ENCODE results near the gene ATP1A1.

Gene ATP1A1

DNA sequence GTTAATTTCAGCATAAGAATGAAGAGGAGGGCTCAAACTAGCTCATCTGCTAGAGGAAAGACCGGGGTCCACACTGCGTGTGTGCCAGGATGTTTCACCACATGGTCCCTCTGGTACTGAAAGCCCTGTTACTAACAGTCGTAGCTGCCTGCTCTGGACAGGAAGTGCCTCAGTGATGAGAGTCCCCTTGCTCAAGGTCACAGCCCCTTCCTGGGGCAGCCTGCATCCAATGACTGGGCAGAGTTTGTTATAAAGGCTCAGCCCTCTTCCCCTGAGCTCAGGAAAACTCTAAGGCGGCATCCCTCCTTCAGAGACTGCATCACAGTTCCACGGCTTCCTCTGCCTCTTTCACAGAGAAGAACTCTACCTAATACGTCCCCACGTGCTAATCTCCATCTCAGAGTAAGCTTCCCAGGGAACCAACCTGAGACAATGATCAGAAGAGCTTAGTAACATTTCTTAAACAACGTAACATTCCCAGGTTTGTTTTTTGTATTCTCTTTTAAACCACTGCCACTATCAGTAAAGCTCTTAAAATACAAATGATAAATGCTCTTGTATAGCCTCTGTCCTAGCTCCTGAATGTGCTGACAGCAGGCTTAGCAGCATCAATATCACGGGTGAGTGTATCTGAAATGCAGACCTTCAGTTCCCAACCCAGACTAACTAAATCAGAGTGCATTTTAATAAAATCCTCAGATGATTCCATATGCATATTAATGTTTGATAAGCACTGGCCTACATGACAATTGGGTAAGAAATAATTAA lies 38.0 kb upstream of the ATP1A1 start:
- H3K9me3 Mint-ChIP-seq = no peaks in the 10 kb centered on the region
- peaks cover 5% of the 10 kb centered on the region for H3K27me3 Mint-ChIP-seq (ENCODE audit: low read depth)
- H3K36me3 Mint-ChIP-seq (ENCODE audit: low read depth) = no peaks in the 10 kb centered on the region
- no peak overlapping the region for H3K27ac Mint-ChIP-seq
- H3K4me3 Mint-ChIP-seq = no peak overlapping the region
- H3K4me1 Mint-ChIP-seq (ENCODE audit: low read depth) = peaks cover 4% of the 10 kb centered on the region

DNA sequence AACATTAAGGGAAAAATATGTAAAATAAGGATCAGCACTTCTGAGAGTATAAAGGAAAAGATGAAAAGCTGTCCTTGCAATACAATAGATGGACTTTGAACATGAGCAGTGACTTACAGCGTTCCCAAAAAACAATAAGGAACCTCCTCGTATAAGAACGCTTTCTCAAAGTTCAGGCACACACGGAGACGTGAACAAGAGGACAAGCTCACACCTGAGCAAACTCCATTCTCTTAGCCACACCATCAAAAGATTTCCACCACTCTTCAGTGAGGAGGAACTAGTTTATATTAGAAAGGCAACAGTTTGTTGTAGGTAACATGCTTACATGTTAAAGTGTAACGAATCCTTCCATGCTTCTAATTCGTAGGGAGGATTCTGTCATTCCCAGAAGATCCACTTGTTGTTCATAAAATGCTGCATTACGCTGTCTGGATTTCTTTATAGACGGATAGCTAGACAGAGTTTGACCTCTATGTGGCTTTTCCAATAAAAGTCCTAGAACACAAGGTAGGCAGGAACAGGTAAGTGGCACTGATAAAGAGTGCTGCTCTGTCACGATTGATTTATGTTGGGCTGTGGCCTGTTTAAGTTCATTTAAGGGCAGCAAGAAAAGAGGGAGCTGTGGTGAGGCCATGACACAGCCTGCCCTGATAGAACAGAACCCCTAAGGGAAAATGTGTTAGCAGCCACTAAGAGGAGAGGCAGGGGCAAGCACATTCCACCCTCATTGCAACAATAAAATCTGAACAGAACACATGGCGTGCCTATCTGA lies 37.0 kb upstream of the ATP1A1 start:
- Mint-ChIP-seq H3K9me3 (no peaks in the 10 kb centered on the region), H3K36me3 (ENCODE audit: low read depth) (no peaks in the 10 kb centered on the region), H3K4me1 (ENCODE audit: low read depth) (peaks cover 4% of the 10 kb centered on the region), H3K27ac (no peak overlapping the region), H3K4me3 (no peak overlapping the region), H3K27me3 (ENCODE audit: low read depth) (peaks cover 5% of the 10 kb centered on the region)

DNA sequence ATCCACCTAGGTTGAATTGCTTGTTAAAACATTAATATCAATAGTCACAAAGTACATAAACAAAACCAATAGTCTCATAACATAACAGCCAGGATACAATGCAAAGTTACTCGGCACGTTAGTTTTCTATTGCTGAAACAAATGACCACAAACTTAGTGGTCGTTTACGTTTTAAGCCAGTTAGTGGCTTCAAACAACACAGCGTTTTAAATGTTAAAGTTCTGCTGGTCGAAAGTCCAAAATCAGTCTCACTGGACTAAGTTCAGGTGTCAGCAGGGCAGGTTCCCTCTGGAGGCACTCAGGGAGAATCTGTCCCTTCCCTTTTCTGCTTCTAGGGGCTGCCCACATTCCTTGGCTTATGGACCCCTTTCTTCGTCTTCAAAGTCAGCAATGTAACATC lies 35.6 kb upstream of the ATP1A1 start:
- peaks cover 5% of the 10 kb centered on the region for H3K27me3 Mint-ChIP-seq (ENCODE audit: low read depth)
- H3K9me3 Mint-ChIP-seq = no peaks in the 10 kb centered on the region
- H3K27ac Mint-ChIP-seq = no peak overlapping the region
- no peaks in the 10 kb centered on the region for H3K36me3 Mint-ChIP-seq (ENCODE audit: low read depth)
- peaks cover 4% of the 10 kb centered on the region for H3K4me1 Mint-ChIP-seq (ENCODE audit: low read depth)
- no peak overlapping the region for H3K4me3 Mint-ChIP-seq

DNA sequence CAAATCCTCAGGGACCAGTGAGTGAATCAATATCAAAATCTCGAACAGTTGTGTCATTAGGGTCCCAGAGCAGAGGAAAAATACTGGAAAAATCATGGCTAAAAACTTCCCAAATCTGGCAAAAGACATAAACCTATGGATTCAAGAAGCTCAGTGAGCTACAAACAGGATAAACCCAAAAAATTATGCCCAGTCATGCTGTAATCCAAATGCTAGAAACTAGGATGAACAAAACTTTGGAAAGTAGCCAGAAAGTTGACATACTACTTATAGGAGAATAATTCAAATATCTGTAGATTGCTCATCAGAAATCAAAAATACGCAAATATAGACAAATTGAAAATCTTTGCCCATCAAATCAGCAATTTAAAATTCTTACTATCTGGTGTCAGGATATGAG lies 34.6 kb upstream of the ATP1A1 start:
- H3K4me1 Mint-ChIP-seq (ENCODE audit: low read depth) = peaks cover 2% of the 10 kb centered on the region
- no peaks in the 10 kb centered on the region for H3K36me3 Mint-ChIP-seq (ENCODE audit: low read depth)
- H3K4me3 Mint-ChIP-seq = no peak overlapping the region
- H3K9me3 Mint-ChIP-seq = no peaks in the 10 kb centered on the region
- H3K27ac Mint-ChIP-seq = no peak overlapping the region
- H3K27me3 Mint-ChIP-seq (ENCODE audit: low read depth) = peaks cover 5% of the 10 kb centered on the region

DNA sequence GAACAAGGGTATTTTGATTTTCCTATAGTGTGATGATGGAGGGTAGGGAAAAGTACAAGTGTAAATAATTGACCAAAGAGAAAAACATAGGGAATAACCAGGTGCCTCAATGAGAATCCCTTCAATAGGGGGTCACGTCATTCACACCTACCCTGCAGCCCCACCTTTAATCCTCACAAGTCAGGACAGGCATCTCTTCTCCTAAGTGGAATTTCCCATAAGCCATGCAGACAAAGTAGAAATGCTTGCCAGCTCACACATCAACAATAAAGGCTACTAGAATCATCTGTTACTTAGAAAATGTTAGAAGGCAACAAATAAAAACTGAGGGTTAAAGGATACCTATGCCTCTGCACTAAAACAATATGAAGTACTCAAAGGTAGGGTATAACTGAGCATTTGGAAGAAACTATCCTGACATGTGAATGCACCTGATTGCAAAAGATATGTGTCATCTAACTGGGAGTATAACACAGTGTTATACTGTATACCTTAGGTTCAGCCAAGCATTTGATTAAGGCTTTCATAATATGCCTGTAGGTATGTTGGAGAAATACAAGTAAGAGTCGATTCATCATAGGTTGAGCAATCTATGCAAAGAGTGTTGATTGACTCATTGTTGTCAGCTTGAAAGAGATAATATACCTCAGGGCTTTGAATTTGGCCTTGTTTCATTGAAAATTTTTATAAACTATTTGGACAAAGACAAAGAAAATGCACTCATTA lies 32.4 kb upstream of the ATP1A1 start:
- Mint-ChIP-seq H3K4me3 (no peak overlapping the region), H3K9me3 (no peaks in the 10 kb centered on the region), H3K27ac (no peak overlapping the region), H3K27me3 (ENCODE audit: low read depth) (peaks cover 5% of the 10 kb centered on the region), H3K4me1 (ENCODE audit: low read depth) (peaks cover 2% of the 10 kb centered on the region), H3K36me3 (ENCODE audit: low read depth) (no peaks in the 10 kb centered on the region)

DNA sequence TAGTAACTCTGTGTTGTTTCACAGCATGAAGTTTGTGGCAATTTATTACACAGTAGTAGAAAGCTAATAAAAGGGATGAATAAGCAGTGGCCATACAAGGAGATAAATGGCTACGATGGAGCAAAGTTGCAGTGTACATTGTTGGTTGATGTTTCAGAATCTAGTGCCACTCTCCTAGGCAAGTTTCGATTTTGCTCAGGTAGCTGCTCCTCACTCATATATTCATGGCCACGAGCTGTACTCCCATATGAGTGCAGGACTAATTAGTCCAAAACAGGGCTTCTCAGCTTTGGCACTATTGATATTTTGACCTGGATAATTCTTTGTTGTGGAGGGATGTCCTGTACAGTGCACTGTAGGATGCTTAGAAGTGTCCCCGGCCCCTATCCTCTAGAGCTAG lies 30.0 kb upstream of the ATP1A1 start:
- H3K9me3 Mint-ChIP-seq = no peaks in the 10 kb centered on the region
- H3K4me3 Mint-ChIP-seq = no peak overlapping the region
- peaks cover 6% of the 10 kb centered on the region for H3K4me1 Mint-ChIP-seq (ENCODE audit: low read depth)
- H3K36me3 Mint-ChIP-seq (ENCODE audit: low read depth) = no peaks in the 10 kb centered on the region
- no peak overlapping the region for H3K27ac Mint-ChIP-seq
- peaks cover under 1% of the 10 kb centered on the region for H3K27me3 Mint-ChIP-seq (ENCODE audit: low read depth)

DNA sequence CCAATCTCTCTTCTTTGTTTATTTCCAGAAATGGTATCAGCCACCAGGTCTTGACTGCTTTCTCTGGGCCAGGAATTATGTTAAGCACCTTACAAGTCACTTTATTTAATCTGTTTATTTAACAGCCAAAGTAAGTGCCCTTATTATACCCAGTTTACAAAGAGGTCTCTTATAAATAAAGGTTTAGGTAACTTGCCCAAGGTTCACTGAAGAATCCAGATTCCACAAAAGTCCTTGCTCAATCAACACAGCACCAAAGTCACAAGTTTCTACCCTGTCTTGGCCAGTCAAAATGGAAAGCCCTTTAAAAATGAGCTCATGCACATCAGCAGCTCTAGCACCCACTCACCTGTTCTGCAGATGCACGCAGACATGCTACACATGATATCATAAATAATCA lies 28.0 kb upstream of the ATP1A1 start:
- H3K27ac Mint-ChIP-seq = no peak overlapping the region
- no peaks in the 10 kb centered on the region for H3K9me3 Mint-ChIP-seq
- peaks cover 6% of the 10 kb centered on the region for H3K4me1 Mint-ChIP-seq (ENCODE audit: low read depth)

DNA sequence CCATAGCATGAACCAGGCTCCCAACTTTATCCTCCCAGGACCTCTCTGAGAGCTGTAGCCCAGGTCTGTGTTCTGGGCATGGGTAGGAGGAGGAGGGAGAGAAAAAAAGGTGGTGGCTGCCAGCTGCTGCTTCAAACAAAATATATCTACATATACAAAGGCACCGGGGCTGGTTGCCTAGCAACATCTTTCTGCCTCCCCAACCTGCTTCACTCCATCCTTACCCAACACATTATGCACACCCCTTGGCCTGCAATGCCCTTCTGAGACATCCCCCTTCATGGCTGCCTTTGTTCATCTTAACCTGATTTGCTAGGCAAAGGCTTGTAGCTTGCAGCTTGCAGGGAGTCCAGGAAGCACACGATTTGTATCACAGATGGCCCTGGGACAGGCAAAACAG lies 27.2 kb upstream of the ATP1A1 start:
- no peak overlapping the region for H3K27ac Mint-ChIP-seq
- H3K4me3 Mint-ChIP-seq = no peak overlapping the region
- peaks cover 6% of the 10 kb centered on the region for H3K4me1 Mint-ChIP-seq (ENCODE audit: low read depth)
- H3K27me3 Mint-ChIP-seq (ENCODE audit: low read depth) = no peaks in the 10 kb centered on the region
- H3K36me3 Mint-ChIP-seq (ENCODE audit: low read depth) = no peaks in the 10 kb centered on the region
- no peaks in the 10 kb centered on the region for H3K9me3 Mint-ChIP-seq

More for the DNA sequence above, 28.0 kb upstream of the ATP1A1 start:
- H3K4me3 Mint-ChIP-seq = no peak overlapping the region
- no peaks in the 10 kb centered on the region for H3K27me3 Mint-ChIP-seq (ENCODE audit: low read depth)
- no peaks in the 10 kb centered on the region for H3K36me3 Mint-ChIP-seq (ENCODE audit: low read depth)

DNA sequence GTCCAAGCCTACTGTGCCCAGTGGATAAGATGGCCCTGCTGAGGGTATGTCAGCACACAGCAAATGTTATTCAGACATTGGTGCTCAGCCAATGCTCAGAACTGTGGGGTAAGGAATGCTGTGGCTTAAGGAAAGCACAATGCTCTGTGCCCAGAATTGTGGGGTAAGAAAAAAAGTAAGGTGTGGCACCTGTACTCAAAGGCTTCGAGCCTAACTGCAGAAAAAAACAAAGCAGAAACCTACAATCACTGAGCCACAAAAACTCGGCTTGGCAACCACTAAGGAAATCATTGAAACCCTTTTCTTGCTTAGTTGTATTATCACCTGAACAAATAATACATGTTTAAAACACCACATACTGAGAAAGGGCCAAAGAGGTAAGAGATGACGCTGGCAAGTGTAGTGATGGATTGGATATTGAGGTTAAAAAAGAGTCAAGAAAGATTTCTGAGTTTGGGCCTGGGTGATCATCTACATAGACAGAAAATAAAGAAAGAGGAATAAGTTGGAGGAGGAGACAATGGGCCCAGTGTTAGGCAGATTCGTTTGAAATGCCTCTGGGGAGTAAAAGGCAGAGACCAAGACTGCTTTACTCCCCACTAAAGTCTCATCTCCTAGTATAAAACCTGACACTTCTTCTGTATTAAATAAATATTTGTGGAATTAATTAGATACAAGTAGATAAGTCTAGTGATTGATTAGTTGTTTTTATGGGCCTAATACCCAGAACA lies 25.9 kb upstream of the ATP1A1 start:
- Mint-ChIP-seq H3K4me3 (no peak overlapping the region), H3K36me3 (ENCODE audit: low read depth) (no peaks in the 10 kb centered on the region), H3K9me3 (no peaks in the 10 kb centered on the region), H3K27me3 (ENCODE audit: low read depth) (no peaks in the 10 kb centered on the region), H3K27ac (no peak overlapping the region), H3K4me1 (ENCODE audit: low read depth) (peaks cover 12% of the 10 kb centered on the region)

DNA sequence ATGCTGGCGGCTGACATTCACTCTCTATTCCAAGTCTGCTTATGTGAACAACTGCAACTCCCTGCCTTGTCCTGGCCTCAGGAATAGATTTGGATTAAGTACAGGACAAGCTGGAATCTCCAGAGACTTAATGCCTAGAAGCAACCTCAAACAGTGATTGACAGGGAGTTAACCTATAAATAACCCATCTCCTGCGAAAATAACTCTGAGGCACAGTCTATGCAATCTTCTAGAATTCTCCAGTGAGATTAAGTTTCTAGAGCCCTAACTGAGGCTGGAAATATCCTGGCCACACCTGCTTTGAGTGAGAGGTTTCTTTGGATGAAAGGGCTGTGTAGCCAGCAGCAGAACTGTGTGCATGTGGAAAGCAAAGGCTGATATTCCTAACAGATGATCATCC lies 25.3 kb upstream of the ATP1A1 start:
- no peaks in the 10 kb centered on the region for H3K9me3 Mint-ChIP-seq
- H3K36me3 Mint-ChIP-seq (ENCODE audit: low read depth) = no peaks in the 10 kb centered on the region
- H3K4me1 Mint-ChIP-seq (ENCODE audit: low read depth) = peaks cover 16% of the 10 kb centered on the region
- H3K4me3 Mint-ChIP-seq = no peak overlapping the region
- no peak overlapping the region for H3K27ac Mint-ChIP-seq
- no peaks in the 10 kb centered on the region for H3K27me3 Mint-ChIP-seq (ENCODE audit: low read depth)

DNA sequence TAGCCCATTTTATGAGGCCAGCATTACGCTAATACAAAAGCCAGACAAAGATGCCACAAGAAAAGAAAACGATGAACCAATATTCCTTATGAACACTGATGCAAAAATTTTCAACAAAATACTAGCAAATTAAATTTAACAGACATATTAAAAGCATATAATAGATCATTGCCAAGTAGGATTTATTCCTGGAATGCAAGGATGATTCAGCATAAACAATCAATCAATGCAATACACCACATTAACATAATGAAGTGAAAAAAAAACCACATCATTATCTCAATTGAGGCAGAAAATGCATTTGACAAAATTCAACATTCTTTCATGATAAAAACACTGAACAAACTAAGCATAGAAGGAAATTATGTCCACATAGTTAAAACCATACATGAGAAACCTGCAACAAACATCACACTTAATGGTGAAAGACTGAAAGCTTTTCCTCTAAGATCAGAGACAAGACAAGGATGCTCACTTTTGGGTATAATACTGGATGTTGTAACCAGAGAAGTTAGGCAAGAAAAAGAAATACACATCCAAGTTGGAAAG lies 22.9 kb upstream of the ATP1A1 start:
- H3K27ac Mint-ChIP-seq = no peak overlapping the region
- no peaks in the 10 kb centered on the region for H3K27me3 Mint-ChIP-seq (ENCODE audit: low read depth)
- no peaks in the 10 kb centered on the region for H3K9me3 Mint-ChIP-seq
- H3K4me3 Mint-ChIP-seq = no peak overlapping the region
- peaks cover 16% of the 10 kb centered on the region for H3K4me1 Mint-ChIP-seq (ENCODE audit: low read depth)
- no peaks in the 10 kb centered on the region for H3K36me3 Mint-ChIP-seq (ENCODE audit: low read depth)

DNA sequence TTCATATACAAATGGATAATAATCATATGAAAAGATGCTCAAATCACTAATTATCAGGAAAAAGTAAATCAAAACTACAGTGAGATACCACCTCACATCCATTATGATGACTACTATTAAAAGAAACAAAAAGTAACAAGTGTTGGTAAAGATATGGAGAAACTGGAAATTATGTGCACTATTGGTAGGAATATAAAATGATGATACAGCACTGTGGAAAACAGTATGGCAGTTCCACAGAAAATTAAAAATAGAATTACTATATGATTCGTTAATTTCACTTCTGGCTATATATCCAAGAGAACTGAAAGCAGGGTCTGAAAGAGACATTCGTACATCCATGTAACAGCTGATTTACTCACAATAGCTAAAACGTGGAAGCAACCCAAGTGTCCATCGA lies 21.1 kb upstream of the ATP1A1 start:
- Mint-ChIP-seq H3K27me3 (ENCODE audit: low read depth) (peaks cover 4% of the 10 kb centered on the region), H3K9me3 (no peaks in the 10 kb centered on the region), H3K4me1 (ENCODE audit: low read depth) (peaks cover 16% of the 10 kb centered on the region), H3K4me3 (no peak overlapping the region), H3K27ac (no peak overlapping the region), H3K36me3 (ENCODE audit: low read depth) (no peaks in the 10 kb centered on the region)

DNA sequence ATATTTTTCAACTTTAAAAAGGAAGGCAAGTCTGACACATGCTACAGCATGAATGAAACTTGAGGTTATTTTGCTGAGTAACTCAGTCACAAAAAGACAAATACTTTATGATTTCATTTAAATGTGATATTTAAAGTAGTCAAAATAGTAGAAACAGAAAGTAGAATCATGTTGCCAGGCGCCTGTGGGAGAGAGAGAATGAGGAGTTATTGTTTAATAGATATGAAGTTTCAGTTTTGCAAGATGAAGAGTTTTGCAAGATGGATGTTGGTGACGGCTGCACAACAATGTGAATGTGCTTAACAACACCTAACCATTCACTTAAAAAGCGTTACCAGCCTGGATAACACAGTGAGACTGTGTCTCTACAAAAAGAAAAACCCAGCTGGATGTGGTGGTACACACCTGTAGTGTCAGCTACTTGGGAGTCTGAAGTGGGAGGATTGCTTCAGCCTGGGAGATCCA lies 20.7 kb upstream of the ATP1A1 start:
- Mint-ChIP-seq H3K4me1 (ENCODE audit: low read depth) (peaks cover 12% of the 10 kb centered on the region), H3K27me3 (ENCODE audit: low read depth) (peaks cover 8% of the 10 kb centered on the region), H3K36me3 (ENCODE audit: low read depth) (no peaks in the 10 kb centered on the region), H3K9me3 (no peaks in the 10 kb centered on the region), H3K4me3 (no peak overlapping the region), H3K27ac (no peak overlapping the region)

DNA sequence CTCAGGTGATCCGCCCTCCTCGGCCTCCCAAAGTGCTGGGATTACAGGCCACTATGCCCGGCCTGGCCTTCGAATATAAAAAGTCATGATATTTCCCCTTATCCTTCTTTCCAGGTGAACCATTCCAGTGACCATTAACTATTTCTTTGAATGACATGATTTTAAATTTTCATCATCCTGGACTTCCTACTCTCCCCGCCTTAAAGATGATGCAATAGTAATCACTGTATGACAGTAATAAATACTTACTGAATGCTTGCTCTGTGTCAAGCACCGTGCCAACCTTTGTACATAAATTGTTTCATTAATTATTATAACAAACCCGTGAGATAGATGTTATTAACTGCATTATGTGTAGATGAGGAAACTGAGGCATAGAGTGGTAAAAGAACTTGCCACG lies 19.9 kb upstream of the ATP1A1 start:
- Mint-ChIP-seq H3K27me3 (ENCODE audit: low read depth) (peaks cover 16% of the 10 kb centered on the region), H3K36me3 (ENCODE audit: low read depth) (no peaks in the 10 kb centered on the region), H3K4me3 (no peak overlapping the region), H3K4me1 (ENCODE audit: low read depth) (peaks cover 12% of the 10 kb centered on the region), H3K9me3 (no peaks in the 10 kb centered on the region), H3K27ac (no peak overlapping the region)
